DOHH2 (cell line): Measurements from ENCODE around the gene SYNGR4.

Experiments
- H3F3A ChIP-seq: fragments of 200-600 bp; sonication (generic), shearing (Covaris generic); 2 replicates; pipeline ENCODE4 v1.6.0; 2016; ENCODE audit warnings: antibody characterized with exemption, mild to moderate bottlenecking; ENCODE audit not compliant: control insufficient read depth, insufficient read depth
- H3K27ac ChIP-seq: fragments of 200-600 bp; sonication (generic); 2 replicates; pipeline ENCODE4 v1.5.1; 2014; ENCODE audit warnings: low read depth, mild to moderate bottlenecking, low read length, moderate library complexity
- H3K27me3 ChIP-seq: fragments of 200-600 bp; sonication (generic); 2 replicates; pipeline ENCODE4 v1.6.1; 2014; ENCODE audit warnings: mild to moderate bottlenecking, low read length, mixed read lengths; ENCODE audit not compliant: control insufficient read depth
- H3K36me3 ChIP-seq: fragments of 200-600 bp; sonication (generic); 2 replicates; pipeline ENCODE4 v1.6.1; 2014; ENCODE audit warnings: mild to moderate bottlenecking, low read length, moderate library complexity, mixed read lengths; ENCODE audit not compliant: control insufficient read depth
- H3K4me1 ChIP-seq: fragments of 200-600 bp; sonication (generic); 2 replicates; pipeline ENCODE4 v1.6.1; 2014; ENCODE audit warnings: mild to moderate bottlenecking, low read length, mixed read lengths; ENCODE audit not compliant: control insufficient read depth
- H3K4me2 ChIP-seq: fragments of 200-600 bp; sonication (generic); 2 replicates; pipeline ENCODE4 v1.6.0; 2014; ENCODE audit warnings: mild to moderate bottlenecking, low read length, moderate library complexity
- H3K4me3 ChIP-seq: fragments of 200-600 bp; sonication (generic); 2 replicates; pipeline ENCODE4 v1.5.1; 2014; ENCODE audit warnings: mild to moderate bottlenecking, low read length, mixed read lengths
- H3K79me2 ChIP-seq: fragments of 200-600 bp; sonication (generic); 2 replicates; pipeline ENCODE4 v1.6.1; 2014; ENCODE audit warnings: mild to moderate bottlenecking, low read length, mixed read lengths; ENCODE audit not compliant: control insufficient read depth
- H3K9me2 ChIP-seq: fragments of 200-600 bp; sonication (generic); replicated peaks from 2 replicates; pipeline ENCODE4 v1.6.1; 2014; ENCODE audit warnings: mild to moderate bottlenecking, low read length, mixed read lengths; ENCODE audit not compliant: control insufficient read depth
- H3K9me3 ChIP-seq: fragments of 200-600 bp; sonication (generic); 2 replicates; pipeline ENCODE4 v1.6.1; 2014; ENCODE audit warnings: antibody characterized with exemption, low read length, mixed read lengths; ENCODE audit not compliant: control insufficient read depth, insufficient read depth
- H4K20me1 ChIP-seq: fragments of 200-600 bp; sonication (generic); 2 replicates; pipeline ENCODE4 v1.6.0; 2014; ENCODE audit warnings: low read depth, mild to moderate bottlenecking, antibody characterized with exemption, low read length, moderate library complexity; ENCODE audit not compliant: control insufficient read depth, insufficient read depth
- EZH2phosphoT487 ChIP-seq: fragments of 200-600 bp; sonication (generic); IDR thresholded peaks from 2 replicates; pipeline ENCODE4 v1.6.1; 2017; ENCODE audit warnings: borderline replicate concordance, mild to moderate bottlenecking, antibody characterized with exemption, low read length, moderate library complexity, mixed read lengths
- TF ChIP-seq, protein P1 (sequence below): fragments of 200-600 bp; sonication (generic); IDR thresholded peaks from one replicate; pipeline ENCODE4 v1.5.1; 2014; ENCODE audit warnings: antibody characterized with exemption, mild to moderate bottlenecking, low read depth, low read length; ENCODE audit not compliant: poor library complexity, severe bottlenecking

SYNGR4 gene

DNA sequence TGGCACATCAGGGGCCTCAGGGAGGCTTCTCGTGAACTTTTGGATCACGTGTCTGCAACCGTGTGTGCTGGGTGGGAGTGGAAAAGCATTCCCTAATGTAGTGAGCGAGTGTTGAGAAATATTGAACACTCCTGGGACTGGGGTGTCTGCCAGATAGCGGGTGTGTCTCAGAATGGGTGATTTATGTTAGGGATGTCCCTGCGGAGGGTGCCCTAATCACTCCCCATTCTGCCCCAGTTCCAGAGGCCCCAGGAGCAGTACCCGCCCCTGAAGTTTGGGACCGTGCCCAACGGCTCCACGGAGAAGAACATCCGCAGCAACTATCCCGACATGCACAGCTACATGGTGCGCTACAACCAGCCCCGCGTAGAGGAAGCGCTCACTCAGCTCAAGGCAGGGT is 57.4 kb downstream of the SYNGR4 start:
- peaks cover 11% of the 10 kb centered on the region for H3K4me1 ChIP-seq
- H3K27ac ChIP-seq = no peak overlapping the region
- TF ChIP-seq, protein P1, sequence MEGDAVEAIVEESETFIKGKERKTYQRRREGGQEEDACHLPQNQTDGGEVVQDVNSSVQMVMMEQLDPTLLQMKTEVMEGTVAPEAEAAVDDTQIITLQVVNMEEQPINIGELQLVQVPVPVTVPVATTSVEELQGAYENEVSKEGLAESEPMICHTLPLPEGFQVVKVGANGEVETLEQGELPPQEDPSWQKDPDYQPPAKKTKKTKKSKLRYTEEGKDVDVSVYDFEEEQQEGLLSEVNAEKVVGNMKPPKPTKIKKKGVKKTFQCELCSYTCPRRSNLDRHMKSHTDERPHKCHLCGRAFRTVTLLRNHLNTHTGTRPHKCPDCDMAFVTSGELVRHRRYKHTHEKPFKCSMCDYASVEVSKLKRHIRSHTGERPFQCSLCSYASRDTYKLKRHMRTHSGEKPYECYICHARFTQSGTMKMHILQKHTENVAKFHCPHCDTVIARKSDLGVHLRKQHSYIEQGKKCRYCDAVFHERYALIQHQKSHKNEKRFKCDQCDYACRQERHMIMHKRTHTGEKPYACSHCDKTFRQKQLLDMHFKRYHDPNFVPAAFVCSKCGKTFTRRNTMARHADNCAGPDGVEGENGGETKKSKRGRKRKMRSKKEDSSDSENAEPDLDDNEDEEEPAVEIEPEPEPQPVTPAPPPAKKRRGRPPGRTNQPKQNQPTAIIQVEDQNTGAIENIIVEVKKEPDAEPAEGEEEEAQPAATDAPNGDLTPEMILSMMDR = no peak
- TF ChIP-seq EZH2phosphoT487 = no peak
- H3K36me3 ChIP-seq = no peaks in the 10 kb centered on the region
- no peaks in the 10 kb centered on the region for H3K9me2 ChIP-seq
- H3F3A ChIP-seq = 0 out of 2 replicates have a peak, but pooled peaks cover 5% of the 10 kb centered on the region
- no peaks in the 10 kb centered on the region for H3K27me3 ChIP-seq
- no peak overlapping the region for H3K4me2 ChIP-seq
- no peaks in the 10 kb centered on the region for H4K20me1 ChIP-seq
- H3K4me3 ChIP-seq = no peak overlapping the region
- no peaks in the 10 kb centered on the region for H3K9me3 ChIP-seq
- H3K79me2 ChIP-seq = no peaks in the 10 kb centered on the region

DNA sequence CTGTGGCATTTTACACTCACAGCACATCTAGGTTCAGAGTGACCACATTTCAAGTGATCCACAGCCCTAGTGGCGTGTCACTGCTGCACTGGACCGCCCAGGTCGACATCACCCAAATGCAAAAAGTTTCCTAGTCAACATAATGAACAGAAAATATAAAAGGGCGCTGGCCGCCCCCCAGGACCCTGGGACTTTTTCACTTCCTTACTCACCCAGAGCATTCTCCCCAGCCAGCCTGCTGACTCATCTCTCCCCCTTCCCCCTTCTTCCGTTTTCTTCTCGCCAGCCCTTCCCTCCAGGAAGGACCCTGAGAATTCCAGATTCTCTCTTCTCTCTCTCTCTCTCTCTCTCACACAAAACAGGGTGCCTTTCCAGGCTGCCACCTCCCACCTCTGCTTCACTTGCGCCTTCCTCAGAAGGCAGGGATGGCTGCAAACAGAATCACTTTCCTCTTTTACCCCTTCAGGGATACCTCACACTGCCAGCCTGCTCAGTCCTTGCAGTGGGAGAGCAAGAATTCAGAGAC is 60.6 kb downstream of the SYNGR4 start:
- Histone ChIP-seq H3K9me2 (no peaks in the 10 kb centered on the region), H3F3A (0 out of 2 replicates have a peak, but pooled peaks cover 5% of the 10 kb centered on the region), H3K4me3 (peak overlapping the region; percentile 16), H4K20me1 (no peaks in the 10 kb centered on the region), H3K27me3 (no peaks in the 10 kb centered on the region), H3K27ac (no peak overlapping the region), H3K79me2 (no peaks in the 10 kb centered on the region), H3K4me2 (peak overlapping the region; percentile 58), H3K9me3 (no peaks in the 10 kb centered on the region), H3K4me1 (peaks cover 6% of the 10 kb centered on the region), H3K36me3 (no peaks in the 10 kb centered on the region)
- TF ChIP-seq EZH2phosphoT487 = no peak
- TF ChIP-seq, protein P1 = no peak
